ENCODE results near the gene MACROD2. TPM values are rescaled to one million over a fixed set of nuclear protein-coding genes. Genes with fewer than 3 reads are reported as not detected.

MACROD2 gene
- total and polyA plus RNA-seq, 2 experiments from 2014 or later: 2.8 to 4.3 TPM

DNA sequence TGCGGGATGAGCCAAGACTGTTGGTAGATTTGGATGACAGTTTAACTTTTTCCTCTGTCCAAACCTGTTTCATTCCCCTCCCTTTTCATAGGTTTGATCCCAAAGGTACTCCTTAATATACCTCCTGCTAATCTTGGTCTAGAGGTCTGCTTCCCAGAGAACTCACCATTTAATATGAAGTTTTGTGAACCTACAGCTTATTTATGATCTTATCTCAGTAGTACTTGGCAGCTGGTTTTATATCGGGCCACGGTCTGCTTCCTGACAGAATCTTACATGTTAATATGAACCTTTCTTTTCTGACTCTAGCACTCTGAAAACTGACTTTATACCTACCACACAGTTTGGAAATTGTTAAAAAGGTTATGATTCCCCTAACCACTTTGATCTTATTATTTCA, 138.7 kb downstream of the MACROD2 start (continued):
- TF ChIP-seq ZNF462 (CRISPR knock-in tag; IDR thresholded peaks at IDR 0.05): no peak
- TF ChIP-seq NANOG (IDR thresholded peaks at IDR 0.05; ENCODE audit: borderline replicate concordance): no peak
- no peak for TF ChIP-seq ZNF114 (CRISPR knock-in tag; IDR thresholded peaks at IDR 0.05)
- TF ChIP-seq STAT1 (IDR thresholded peaks at IDR 0.05; ENCODE audit: unreplicated experiment): no peak
- no peak for TF ChIP-seq EZH2phosphoT487 (IDR thresholded peaks at IDR 0.05; ENCODE audit: unreplicated experiment)

DNA sequence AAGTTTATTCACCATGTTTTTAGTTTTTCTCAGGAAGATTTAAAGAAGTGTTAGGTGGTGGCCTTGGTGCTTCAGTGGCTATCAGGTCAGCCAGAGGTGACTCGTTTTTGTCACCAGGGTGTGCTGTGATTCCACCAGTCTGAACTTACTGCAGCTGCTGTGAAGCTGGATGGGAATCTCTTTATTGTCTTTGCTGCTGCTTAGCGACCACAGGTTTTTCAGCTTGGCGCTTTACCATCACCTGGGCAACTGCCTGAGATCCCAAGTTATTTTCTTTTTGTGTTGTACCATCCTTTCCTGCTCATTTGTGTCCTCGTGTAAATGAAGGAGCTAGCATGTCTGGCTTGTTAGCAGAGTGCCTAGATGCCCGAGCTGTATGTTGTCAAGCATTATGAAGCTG, 146.9 kb downstream of the MACROD2 start:
- Histone ChIP-seq H3K27ac (ENCODE audit: low read depth) (no peak overlapping the region), H3K4me1 (ENCODE audit: insufficient read depth) (no peaks in the 10 kb centered on the region), H3K27me3 (ENCODE audit: insufficient read depth) (no peaks in the 10 kb centered on the region), H3F3A (replicated peaks; ENCODE audit: low read depth) (no peaks in the 10 kb centered on the region), H4K20me1 (replicated peaks; ENCODE audit: insufficient read depth) (no peaks in the 10 kb centered on the region), H2AFZ (no peak overlapping the region), H3K36me3 (ENCODE audit: insufficient read depth) (no peaks in the 10 kb centered on the region), H3K4me3 (no peak overlapping the region), H3K9me2 (ENCODE audit: insufficient read depth) (no peaks in the 10 kb centered on the region), H3K79me2 (replicated peaks; ENCODE audit: insufficient read depth) (no peaks in the 10 kb centered on the region), H3K4me2 (no peak overlapping the region)
- Mint-ChIP-seq H3K27ac (no peak overlapping the region), H3K4me1 (no peaks in the 10 kb centered on the region), H3K4me3 (no peak overlapping the region), H3K36me3 (ENCODE audit: low read depth) (no peaks in the 10 kb centered on the region), H3K27me3 (ENCODE audit: insufficient read depth, low read depth, poor library complexity) (peaks cover 9% of the 10 kb centered on the region), H3K9me3 (no peaks in the 10 kb centered on the region; the same call in 2 of the 3 replicates)
- ATAC-seq (peak; percentile 98), DNase-seq (ENCODE audit: low spot score) (peak; percentile 88)
- TF ChIP-seq ZNF331 (CRISPR knock-in tag; IDR thresholded peaks at IDR 0.05; ENCODE audit: low read depth) (no peak), ZNF114 (CRISPR knock-in tag; IDR thresholded peaks at IDR 0.05) (no peak), ETS1 (IDR thresholded peaks at IDR 0.05) (no peak), NANOG (IDR thresholded peaks at IDR 0.05; ENCODE audit: borderline replicate concordance) (no peak)
- TF ChIP-seq, protein P1, sequence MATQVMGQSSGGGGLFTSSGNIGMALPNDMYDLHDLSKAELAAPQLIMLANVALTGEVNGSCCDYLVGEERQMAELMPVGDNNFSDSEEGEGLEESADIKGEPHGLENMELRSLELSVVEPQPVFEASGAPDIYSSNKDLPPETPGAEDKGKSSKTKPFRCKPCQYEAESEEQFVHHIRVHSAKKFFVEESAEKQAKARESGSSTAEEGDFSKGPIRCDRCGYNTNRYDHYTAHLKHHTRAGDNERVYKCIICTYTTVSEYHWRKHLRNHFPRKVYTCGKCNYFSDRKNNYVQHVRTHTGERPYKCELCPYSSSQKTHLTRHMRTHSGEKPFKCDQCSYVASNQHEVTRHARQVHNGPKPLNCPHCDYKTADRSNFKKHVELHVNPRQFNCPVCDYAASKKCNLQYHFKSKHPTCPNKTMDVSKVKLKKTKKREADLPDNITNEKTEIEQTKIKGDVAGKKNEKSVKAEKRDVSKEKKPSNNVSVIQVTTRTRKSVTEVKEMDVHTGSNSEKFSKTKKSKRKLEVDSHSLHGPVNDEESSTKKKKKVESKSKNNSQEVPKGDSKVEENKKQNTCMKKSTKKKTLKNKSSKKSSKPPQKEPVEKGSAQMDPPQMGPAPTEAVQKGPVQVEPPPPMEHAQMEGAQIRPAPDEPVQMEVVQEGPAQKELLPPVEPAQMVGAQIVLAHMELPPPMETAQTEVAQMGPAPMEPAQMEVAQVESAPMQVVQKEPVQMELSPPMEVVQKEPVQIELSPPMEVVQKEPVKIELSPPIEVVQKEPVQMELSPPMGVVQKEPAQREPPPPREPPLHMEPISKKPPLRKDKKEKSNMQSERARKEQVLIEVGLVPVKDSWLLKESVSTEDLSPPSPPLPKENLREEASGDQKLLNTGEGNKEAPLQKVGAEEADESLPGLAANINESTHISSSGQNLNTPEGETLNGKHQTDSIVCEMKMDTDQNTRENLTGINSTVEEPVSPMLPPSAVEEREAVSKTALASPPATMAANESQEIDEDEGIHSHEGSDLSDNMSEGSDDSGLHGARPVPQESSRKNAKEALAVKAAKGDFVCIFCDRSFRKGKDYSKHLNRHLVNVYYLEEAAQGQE (IDR thresholded peaks at IDR 0.05; ENCODE audit: unreplicated experiment): no peak

Measured in GM23338 (cell line).